ENCODE measurements around the gene SAMM50.
A peak's percentile ranks its signal among the peaks of the same experiment; 100 is the strongest.
"Not testable (repeated sequence)": the region's sequence is repeated elsewhere in the genome, so short reads cannot be mapped to it uniquely, and the experiment has no call there.

SAMM50 gene

GRCh38 chr22:44001521-44001920 is 46.3 kb downstream of the SAMM50 start:
- DNase-seq (ENCODE audit: low read depth) = no peak

GRCh38 chr22:44002324-44002723 is 47.1 kb downstream of the SAMM50 start:
- no peak for DNase-seq (ENCODE audit: low read depth)

- DNase-seq (ENCODE audit: low read depth) = no peak
These were observed 47.8 kb downstream of the SAMM50 start for GRCh38 chr22:44002997-44003396.

- DNase-seq (ENCODE audit: low read depth) = no peak
These were observed 48.3 kb downstream of the SAMM50 start for GRCh38 chr22:44003405-44004103.

GRCh38 chr22:44004104-44004460 is 48.8 kb downstream of the SAMM50 start:
- DNase-seq (ENCODE audit: low read depth) = no peak

GRCh38 chr22:44005524-44005923 is 50.3 kb downstream of the SAMM50 start:
- no peak for DNase-seq (ENCODE audit: low read depth)

GRCh38 chr22:44012162-44012561 is 56.9 kb downstream of the SAMM50 start:
- no peak for DNase-seq (ENCODE audit: low read depth)

GRCh38 chr22:44012591-44012990 is 57.3 kb downstream of the SAMM50 start:
- no peak for DNase-seq (ENCODE audit: low read depth)

- DNase-seq (ENCODE audit: low read depth) = no peak
These were observed 59.0 kb downstream of the SAMM50 start for GRCh38 chr22:44014241-44014640.

- DNase-seq (ENCODE audit: low read depth) = not testable (repeated sequence)
These were observed 61.3 kb downstream of the SAMM50 start for GRCh38 chr22:44016586-44016985.

- DNase-seq (ENCODE audit: low read depth) = no peak
These were observed 63.4 kb downstream of the SAMM50 start for GRCh38 chr22:44018594-44018993.

GRCh38 chr22:44019416-44019815 is 64.2 kb downstream of the SAMM50 start:
- DNase-seq (ENCODE audit: low read depth) = no peak

- no peak for DNase-seq (ENCODE audit: low read depth)
These were observed 64.6 kb downstream of the SAMM50 start for GRCh38 chr22:44019846-44020245.

GRCh38 chr22:44020981-44021380 is 65.7 kb downstream of the SAMM50 start:
- no peak for DNase-seq (ENCODE audit: low read depth)

GRCh38 chr22:44023404-44024287 is 68.4 kb downstream of the SAMM50 start:
- no peak for DNase-seq (ENCODE audit: low read depth)

GRCh38 chr22:44024288-44024921 is 69.2 kb downstream of the SAMM50 start, which contains the start of gene PARVB:
TSS of gene PARVB (plus strand) at chr22:44024302. CDS start at chr22:44024340, 38 bp downstream.
- DNase-seq (ENCODE audit: low read depth) = no peak

- no peak for DNase-seq (ENCODE audit: low read depth)
These were observed 70.2 kb downstream of the SAMM50 start for GRCh38 chr22:44025171-44026065.

- DNase-seq (ENCODE audit: low read depth) = no peak
These were observed 70.9 kb downstream of the SAMM50 start for GRCh38 chr22:44026066-44026629.

- peak; percentile 31 for DNase-seq (ENCODE audit: low read depth)
These were observed 71.6 kb downstream of the SAMM50 start for GRCh38 chr22:44026630-44027511.

- DNase-seq (ENCODE audit: low read depth) = no peak
These were observed 72.8 kb downstream of the SAMM50 start for GRCh38 chr22:44028091-44028490.
